ENCODE measurements around the gene EBPL. TPM values are rescaled to one million over a fixed set of nuclear protein-coding genes. Genes with fewer than 3 reads are reported as not detected.

Gene EBPL
- polyA plus RNA-seq, 3 donors: 10.2 to 29.4 (median 27.3) TPM

DNA sequence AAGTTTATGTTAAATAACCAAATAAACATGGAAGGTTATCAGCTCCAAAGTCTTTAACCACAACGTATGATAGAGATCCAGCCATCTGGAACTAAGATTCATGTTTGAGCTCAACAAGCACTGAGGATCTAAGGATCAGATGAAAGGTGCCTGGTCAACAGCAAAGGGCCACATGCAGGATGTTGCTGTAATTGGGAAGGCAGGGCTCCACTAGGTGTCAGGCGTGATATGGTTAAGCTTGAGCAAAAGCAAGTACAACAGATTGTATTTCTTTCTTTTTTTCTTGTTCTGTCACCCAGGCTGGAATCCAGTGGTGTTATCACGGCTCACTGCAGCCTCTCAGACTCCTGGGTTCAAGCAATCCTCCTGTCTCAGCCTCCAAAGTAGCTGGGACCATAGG is 12.0 kb downstream of the EBPL start:
- Mint-ChIP-seq H3K27ac (peak overlapping the region in 1 of 7 donors; percentile 29), H3K4me3 (no peak overlapping the region), H3K27me3 (ENCODE audit: low read depth in 3 of 3) (no peaks in the 10 kb centered on the region), H3K9me3 (peaks cover 0 to 3% (median 0%) of the 10 kb centered on the region in 7 donors), H3K36me3 (peaks cover 2 to 12% of the 10 kb centered on the region in 2 donors), H3K4me1 (no peaks in the 10 kb centered on the region)
- Histone ChIP-seq H4K20me1 (ENCODE audit: insufficient read depth, low read length) (no peaks in the 10 kb centered on the region), H3K79me2 (ENCODE audit: insufficient read depth, low read length) (no peaks in the 10 kb centered on the region), H3K27me3 (ENCODE audit: control insufficient read depth in 2 of 2, insufficient read depth in 2 of 2, low read length in 2 of 2) (no peaks in the 10 kb centered on the region), H3K9me3 (replicated peaks in 1 of 2; ENCODE audit: control insufficient read depth in 1 of 2, insufficient read depth in 1 of 2, low read length in 2 of 2) (no peaks in the 10 kb centered on the region), H3K4me2 (replicated peaks; ENCODE audit: extremely low read depth, low read length, poor library complexity, severe bottlenecking) (no peak overlapping the region), H3K9ac (ENCODE audit: insufficient read depth, low read length, poor library complexity, severe bottlenecking) (no peak overlapping the region), H3K4me3 (replicated peaks in 1 of 3; ENCODE audit: low read depth in 2 of 3, low read length in 3 of 3) (no peak overlapping the region), H3K27ac (ENCODE audit: low read depth in 1 of 2, low read length in 2 of 2) (no peak overlapping the region), H3K36me3 (replicated peaks in 1 of 2; ENCODE audit: control insufficient read depth in 1 of 2, insufficient read depth in 2 of 2, low read length in 2 of 2) (no peaks in the 10 kb centered on the region), H2AFZ (ENCODE audit: insufficient read depth, low read depth, low read length, poor library complexity, severe bottlenecking) (no peak overlapping the region), H3K4me1 (ENCODE audit: control insufficient read depth in 1 of 2, insufficient read depth in 2 of 2, low read length in 2 of 2) (no peaks in the 10 kb centered on the region)
- TF ChIP-seq, protein P1, sequence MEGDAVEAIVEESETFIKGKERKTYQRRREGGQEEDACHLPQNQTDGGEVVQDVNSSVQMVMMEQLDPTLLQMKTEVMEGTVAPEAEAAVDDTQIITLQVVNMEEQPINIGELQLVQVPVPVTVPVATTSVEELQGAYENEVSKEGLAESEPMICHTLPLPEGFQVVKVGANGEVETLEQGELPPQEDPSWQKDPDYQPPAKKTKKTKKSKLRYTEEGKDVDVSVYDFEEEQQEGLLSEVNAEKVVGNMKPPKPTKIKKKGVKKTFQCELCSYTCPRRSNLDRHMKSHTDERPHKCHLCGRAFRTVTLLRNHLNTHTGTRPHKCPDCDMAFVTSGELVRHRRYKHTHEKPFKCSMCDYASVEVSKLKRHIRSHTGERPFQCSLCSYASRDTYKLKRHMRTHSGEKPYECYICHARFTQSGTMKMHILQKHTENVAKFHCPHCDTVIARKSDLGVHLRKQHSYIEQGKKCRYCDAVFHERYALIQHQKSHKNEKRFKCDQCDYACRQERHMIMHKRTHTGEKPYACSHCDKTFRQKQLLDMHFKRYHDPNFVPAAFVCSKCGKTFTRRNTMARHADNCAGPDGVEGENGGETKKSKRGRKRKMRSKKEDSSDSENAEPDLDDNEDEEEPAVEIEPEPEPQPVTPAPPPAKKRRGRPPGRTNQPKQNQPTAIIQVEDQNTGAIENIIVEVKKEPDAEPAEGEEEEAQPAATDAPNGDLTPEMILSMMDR (IDR thresholded peaks at IDR 0.05): no peak
- 86% methylated on average over 2 of the region's 3 CpGs for WGBS (ENCODE audit: insufficient coverage)
- DNase-seq: no peak
- intact Hi-C loops (cut with micrococcal nuclease): loop anchor here in 1 of 2 donors (10.0 kb wide), 1 partner anchor 1386 kb away; no protein-coding TSS in a partner anchor

DNA sequence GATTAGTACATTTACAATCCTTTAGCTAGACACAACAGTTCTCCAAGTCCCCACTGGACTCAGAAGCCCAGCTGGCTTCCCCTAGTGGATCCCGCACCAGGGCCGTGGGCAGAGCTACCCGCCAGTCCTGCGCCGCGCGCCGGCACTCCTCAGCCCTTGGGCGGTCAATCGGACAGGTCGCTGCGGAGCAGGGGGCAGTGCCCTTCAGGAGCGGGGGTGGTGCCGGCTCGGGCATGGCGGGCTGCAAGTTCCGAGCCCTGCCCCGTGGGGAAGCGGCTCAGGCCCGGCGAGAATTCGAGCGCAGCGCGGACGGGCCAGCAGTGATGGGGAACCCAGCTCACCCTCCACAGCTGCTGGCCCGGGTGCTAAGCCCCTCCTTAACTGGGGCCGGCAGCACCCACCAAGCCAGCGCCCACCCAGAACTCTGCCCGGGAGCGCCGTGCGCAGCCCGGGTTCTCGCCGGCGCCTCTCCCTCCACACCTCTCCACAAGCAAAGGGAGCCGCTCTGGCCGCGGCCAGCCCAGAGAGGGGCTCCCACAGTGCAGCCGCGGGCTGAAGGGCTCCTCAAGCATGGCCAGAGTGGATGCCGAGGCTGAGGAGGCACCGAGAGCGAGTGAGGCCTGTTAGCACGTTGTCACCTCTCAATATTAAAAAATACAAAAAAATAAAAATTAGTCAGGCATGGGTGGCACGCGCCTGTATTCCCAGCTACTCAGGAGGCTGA is 12.9 kb downstream of the EBPL start:
- intact Hi-C loops (cut with micrococcal nuclease): loop anchor here in 1 of 2 donors (10.0 kb wide), 1 partner anchor 1386 kb away; no protein-coding TSS in a partner anchor
- Mint-ChIP-seq H3K36me3 (peaks cover 2 to 12% of the 10 kb centered on the region in 2 donors), H3K9me3 (peaks cover 0 to 3% (median 0%) of the 10 kb centered on the region in 7 donors), H3K27me3 (ENCODE audit: low read depth in 3 of 3) (no peaks in the 10 kb centered on the region), H3K27ac (no peak overlapping the region), H3K4me1 (no peaks in the 10 kb centered on the region), H3K4me3 (no peak overlapping the region)
- Histone ChIP-seq H3K27ac (ENCODE audit: low read depth in 1 of 2, low read length in 2 of 2) (no peak overlapping the region), H3K4me1 (ENCODE audit: control insufficient read depth in 1 of 2, insufficient read depth in 2 of 2, low read length in 2 of 2) (no peaks in the 10 kb centered on the region), H3K9ac (ENCODE audit: insufficient read depth, low read length, poor library complexity, severe bottlenecking) (no peak overlapping the region), H3K79me2 (ENCODE audit: insufficient read depth, low read length) (no peaks in the 10 kb centered on the region), H4K20me1 (ENCODE audit: insufficient read depth, low read length) (no peaks in the 10 kb centered on the region), H3K27me3 (ENCODE audit: control insufficient read depth in 2 of 2, insufficient read depth in 2 of 2, low read length in 2 of 2) (no peaks in the 10 kb centered on the region), H2AFZ (ENCODE audit: insufficient read depth, low read depth, low read length, poor library complexity, severe bottlenecking) (no peak overlapping the region), H3K4me3 (replicated peaks in 1 of 3; ENCODE audit: low read depth in 2 of 3, low read length in 3 of 3) (no peak overlapping the region), H3K36me3 (replicated peaks in 1 of 2; ENCODE audit: control insufficient read depth in 1 of 2, insufficient read depth in 2 of 2, low read length in 2 of 2) (no peaks in the 10 kb centered on the region), H3K4me2 (replicated peaks; ENCODE audit: extremely low read depth, low read length, poor library complexity, severe bottlenecking) (no peak overlapping the region), H3K9me3 (replicated peaks in 1 of 2; ENCODE audit: control insufficient read depth in 1 of 2, insufficient read depth in 1 of 2, low read length in 2 of 2) (no peaks in the 10 kb centered on the region)
- WGBS (ENCODE audit: insufficient coverage): 94% methylated on average over 42 of the region's 48 CpGs
- TF ChIP-seq, protein P1 (IDR thresholded peaks at IDR 0.05): no peak
- no peak for DNase-seq

Measured in CD14-positive monocyte (primary cell).